SK-N-MC (cell line): ENCODE results near the gene SNN.
A peak's percentile ranks its signal among the peaks of the same experiment; 100 is the strongest.

ENCODE experiments used
- DNase-seq: peaks from one replicate; pipeline ENCODE4 v3.0.0-alpha.2; 2011; ENCODE audit warnings: low read depth, low spot score
- H3K27ac ChIP-seq: fragments of 200-600 bp; sonication (generic); 2 replicates; pipeline ENCODE4 v1.5.1; 2016; ENCODE audit warnings: mixed run types
- H3K36me3 ChIP-seq: fragments of 200-600 bp; sonication (generic); 2 replicates; pipeline ENCODE4 v1.6.1; 2017; ENCODE audit warnings: antibody characterized with exemption, low read length, mixed read lengths; ENCODE audit not compliant: insufficient read depth
- H3K4me3 ChIP-seq: fragments of 200-600 bp; sonication (generic); 2 replicates; pipeline ENCODE4 v1.5.1; 2016
- H3K9ac ChIP-seq: fragments of 200-600 bp; sonication (generic); 2 replicates; pipeline ENCODE4 v1.8.0; 2017; ENCODE audit warnings: mixed run types, mixed read lengths; ENCODE audit not compliant: insufficient read length
- H3K9me3 ChIP-seq: fragments of 200-600 bp; sonication (generic); 2 replicates; pipeline ENCODE4 v1.6.1; 2017; ENCODE audit warnings: low read depth, mild to moderate bottlenecking, antibody characterized with exemption, low read length, moderate library complexity, mixed read lengths
- EZH2 ChIP-seq: fragments of 200-600 bp; sonication (generic); IDR thresholded peaks from one replicate; pipeline ENCODE4 v1.6.1; 2017; ENCODE audit warnings: antibody characterized with exemption
- FOXP2 ChIP-seq: optimal IDR thresholded peaks from 2 replicates; pipeline ENCODE3; 2011; ENCODE audit warnings: mild to moderate bottlenecking, moderate library complexity; ENCODE audit not compliant: insufficient read depth; ENCODE audit errors: extremely low read length, control extremely low read depth
- POLR2AphosphoS5 ChIP-seq: IDR thresholded peaks from 2 replicates; pipeline ENCODE4 v1.6.1; 2012; ENCODE audit warnings: mild to moderate bottlenecking, low read depth, low read length, borderline replicate concordance

SNN gene

DNA sequence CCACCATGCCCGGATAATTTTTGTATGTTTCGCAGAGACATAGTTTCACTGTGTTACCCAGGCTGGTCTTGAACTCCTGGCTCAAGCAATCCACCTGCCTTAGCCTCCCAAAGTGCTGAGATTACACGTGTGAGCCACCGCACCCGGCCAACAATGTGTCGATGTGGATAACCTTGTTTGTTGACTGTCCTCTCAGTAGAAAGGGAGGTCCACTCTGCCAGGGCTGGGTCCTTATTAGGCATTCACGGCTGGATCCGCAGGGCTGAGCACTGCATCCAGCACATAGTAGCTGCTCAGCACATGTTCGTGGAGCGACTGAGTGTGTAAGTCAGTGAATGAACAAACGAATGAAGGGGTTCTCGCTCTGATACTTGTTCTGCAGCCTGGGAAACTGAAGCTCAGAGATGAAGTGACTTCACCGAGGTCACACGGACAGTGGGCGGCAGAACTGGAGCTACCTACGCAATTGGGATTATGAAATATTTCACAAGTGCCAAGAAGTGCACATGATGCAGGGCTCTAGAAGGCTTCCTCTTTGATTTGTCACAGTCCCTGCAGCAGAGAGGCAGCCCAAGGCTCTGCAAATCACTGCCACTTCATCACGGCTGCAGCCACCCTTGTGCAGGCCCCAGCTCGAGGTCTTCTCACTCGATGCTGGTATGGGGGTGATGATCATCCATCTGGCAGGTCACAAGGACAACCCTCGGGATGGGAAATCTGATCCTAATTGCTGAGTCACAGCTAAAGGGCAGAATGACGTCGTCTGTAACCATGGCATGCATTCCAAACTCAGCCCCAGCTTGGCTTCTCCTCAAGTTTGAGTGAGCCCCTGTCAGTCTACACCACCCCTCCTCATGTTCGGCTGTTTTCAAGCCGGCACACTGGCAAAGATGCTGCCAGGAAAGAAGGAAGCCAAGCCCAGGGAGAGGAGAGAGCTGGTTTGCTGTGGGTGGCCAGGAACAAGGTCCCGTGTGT is 28.0 kb upstream of the SNN start:
- Histone ChIP-seq H3K4me3 (no peak overlapping the region), H3K36me3 (no peaks in the 10 kb centered on the region), H3K9ac (no peak overlapping the region), H3K9me3 (no peaks in the 10 kb centered on the region), H3K27ac (no peak overlapping the region)
- DNase-seq, result peak; percentile 51
- TF ChIP-seq FOXP2 (no peak), POLR2AphosphoS5 (no peak), EZH2 (no peak)

DNA sequence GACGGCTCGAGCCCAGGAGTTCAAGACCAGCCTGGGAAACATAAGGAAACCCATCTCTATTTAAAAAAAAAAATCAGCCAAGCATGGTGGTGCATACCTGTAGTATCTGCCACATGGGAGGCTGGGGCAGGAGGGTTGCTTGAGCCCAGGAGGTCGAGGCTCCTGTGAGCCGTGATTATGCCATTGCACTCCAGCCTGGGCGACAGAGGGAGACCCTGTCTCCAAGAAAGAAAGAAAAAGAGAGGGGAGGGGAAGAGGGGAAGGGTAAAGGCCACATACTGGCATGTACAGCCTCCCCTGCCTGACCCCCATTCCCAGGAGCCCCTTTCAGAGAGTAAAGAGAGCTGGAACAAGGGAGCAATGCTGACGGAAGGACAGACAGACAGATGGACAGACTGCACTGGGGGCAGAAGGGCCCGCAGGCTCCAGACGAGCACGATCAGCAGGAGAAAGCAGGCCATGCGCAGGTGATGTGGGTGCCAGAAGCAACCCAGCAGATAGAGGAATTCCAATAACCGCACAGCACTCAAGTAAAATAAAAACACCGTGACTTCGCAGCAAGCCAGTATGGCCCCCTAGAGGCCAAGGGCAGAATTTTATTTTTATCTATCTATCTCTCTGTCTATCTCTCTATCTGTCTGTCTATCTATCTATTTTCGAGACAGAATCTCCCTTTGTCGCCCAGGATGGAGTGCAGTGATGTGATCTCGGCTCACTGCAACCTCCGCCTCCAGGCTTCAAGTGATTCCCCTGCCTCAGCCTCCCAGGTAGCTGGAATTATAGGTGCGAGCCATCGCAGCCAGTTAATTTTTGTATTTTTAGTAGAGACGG is 27.1 kb upstream of the SNN start:
- TF ChIP-seq FOXP2, result no peak
- TF ChIP-seq EZH2, result no peak
- TF ChIP-seq POLR2AphosphoS5, result no peak
- peak; percentile 24 for DNase-seq
- Histone ChIP-seq H3K9ac (no peak overlapping the region), H3K36me3 (no peaks in the 10 kb centered on the region), H3K9me3 (no peaks in the 10 kb centered on the region), H3K27ac (no peak overlapping the region), H3K4me3 (no peak overlapping the region)

DNA sequence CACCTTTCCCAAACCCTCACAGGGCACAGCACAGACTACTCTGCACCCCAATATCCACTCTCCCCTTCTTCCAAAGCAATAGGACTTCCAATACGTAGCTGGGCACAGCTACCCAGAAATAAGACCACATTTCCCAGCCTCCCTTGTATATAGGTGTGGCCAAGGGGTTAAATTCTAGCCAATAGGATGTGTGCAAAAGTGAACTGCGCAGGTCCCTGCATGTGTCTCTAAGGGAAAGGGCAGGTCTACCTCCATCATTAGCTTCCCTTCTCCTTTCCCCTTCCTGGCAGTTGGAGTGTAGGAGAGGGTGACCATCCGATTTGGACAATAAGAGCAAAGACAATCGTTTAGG is 25.5 kb upstream of the SNN start:
- H3K36me3 ChIP-seq, result no peaks in the 10 kb centered on the region
- H3K27ac ChIP-seq, result no peak overlapping the region
- TF ChIP-seq EZH2, result no peak
- no peak for TF ChIP-seq FOXP2
- no peak for TF ChIP-seq POLR2AphosphoS5
- no peaks in the 10 kb centered on the region for H3K9me3 ChIP-seq
- DNase-seq, result no peak
- H3K9ac ChIP-seq, result no peak overlapping the region
- H3K4me3 ChIP-seq, result no peak overlapping the region

DNA sequence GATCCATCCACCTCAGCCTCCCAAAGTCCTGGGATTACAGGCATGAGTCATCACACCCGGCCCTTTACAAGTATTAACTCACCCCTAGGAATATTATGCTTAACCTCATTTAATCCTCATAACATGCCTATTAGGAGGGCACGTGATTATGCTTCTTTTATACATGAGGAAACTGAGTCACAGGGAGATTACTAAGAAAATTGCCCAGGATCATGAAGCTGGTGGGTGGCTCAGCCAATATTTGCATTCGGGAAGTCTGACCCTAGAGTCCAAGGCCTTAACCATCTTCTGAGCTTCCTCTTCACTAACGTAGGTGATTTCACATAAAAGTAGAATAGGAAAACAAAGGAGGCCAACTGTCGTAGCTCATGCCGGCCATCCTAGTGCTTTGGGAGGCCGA is 19.0 kb upstream of the SNN start:
- H3K4me3 ChIP-seq, result no peak overlapping the region
- TF ChIP-seq FOXP2, result no peak
- TF ChIP-seq EZH2, result no peak
- TF ChIP-seq POLR2AphosphoS5, result no peak
- H3K36me3 ChIP-seq, result no peaks in the 10 kb centered on the region
- no peak overlapping the region for H3K9ac ChIP-seq
- H3K9me3 ChIP-seq, result no peaks in the 10 kb centered on the region
- DNase-seq, result no peak
- no peak overlapping the region for H3K27ac ChIP-seq

DNA sequence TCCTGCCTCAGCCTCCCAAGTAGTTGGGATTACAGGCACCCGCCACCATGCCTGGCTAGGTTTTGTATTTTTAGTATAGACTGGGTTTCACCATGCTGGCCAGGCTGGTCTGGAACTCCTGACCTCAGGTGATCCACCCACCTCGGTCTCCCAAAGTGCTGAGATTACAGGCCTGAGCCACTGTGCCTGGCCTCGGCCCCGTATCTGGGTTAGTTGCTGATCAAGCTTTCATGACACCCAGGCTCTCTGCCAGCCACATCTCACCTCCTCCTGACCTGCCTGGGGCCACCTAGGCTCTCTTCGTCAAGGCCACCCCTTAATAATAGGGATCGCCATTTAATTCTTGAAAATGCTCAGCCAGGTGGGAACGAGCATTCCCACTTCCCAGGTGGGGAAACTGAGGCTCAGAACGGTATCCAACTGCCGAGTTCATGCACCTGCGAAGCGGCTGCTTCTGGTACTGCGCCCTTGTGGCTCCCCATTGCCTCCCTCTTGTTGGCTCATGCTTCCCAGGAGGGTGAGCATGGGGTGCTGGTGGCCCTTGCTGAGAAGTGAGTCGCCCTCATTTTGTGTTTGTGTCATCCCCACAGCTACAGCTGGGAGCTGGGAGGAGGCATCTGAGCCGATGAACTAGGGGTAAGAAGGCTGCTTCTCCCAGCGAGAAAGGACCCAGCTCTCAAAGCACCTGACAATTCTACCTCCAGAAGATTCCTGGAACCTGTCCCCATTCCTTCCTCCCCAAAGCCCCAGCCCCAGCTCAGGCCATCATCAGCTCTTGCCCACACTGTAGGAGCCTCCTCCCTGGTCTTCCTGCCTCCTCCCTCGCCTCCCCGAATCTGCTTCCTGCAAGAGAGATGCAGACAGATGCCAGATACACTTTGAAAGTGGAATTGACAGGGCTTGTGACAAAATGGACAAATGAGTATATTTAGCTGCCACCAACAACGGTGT is 17.3 kb upstream of the SNN start:
- TF ChIP-seq EZH2, result no peak
- no peak for TF ChIP-seq FOXP2
- TF ChIP-seq POLR2AphosphoS5, result no peak
- H3K9me3 ChIP-seq, result no peaks in the 10 kb centered on the region
- H3K4me3 ChIP-seq, result no peak overlapping the region
- H3K27ac ChIP-seq, result no peak overlapping the region
- H3K36me3 ChIP-seq, result no peaks in the 10 kb centered on the region
- no peak for DNase-seq
- no peak overlapping the region for H3K9ac ChIP-seq

DNA sequence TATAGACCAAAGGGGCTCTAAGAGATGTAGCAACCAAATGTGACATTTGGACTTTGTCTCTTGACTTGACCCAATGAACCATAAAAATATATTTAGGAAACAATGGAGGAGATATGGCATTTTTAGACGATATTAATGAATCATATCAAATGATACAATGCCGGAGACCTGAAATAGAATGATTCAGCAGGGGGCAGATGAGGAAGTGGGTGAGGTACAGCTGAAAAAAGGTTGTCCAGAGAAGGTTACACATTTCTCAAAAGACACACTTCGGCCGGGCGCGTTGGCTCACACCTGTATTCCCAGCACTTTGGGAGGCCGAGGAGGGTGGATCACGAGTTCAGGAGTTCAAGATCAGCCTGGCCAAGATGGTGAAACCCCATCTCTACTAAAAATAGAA is 16.5 kb upstream of the SNN start:
- Histone ChIP-seq H3K36me3 (no peaks in the 10 kb centered on the region), H3K4me3 (no peak overlapping the region), H3K9me3 (no peaks in the 10 kb centered on the region), H3K9ac (no peak overlapping the region), H3K27ac (no peak overlapping the region)
- no peak for TF ChIP-seq FOXP2
- no peak for DNase-seq

DNA sequence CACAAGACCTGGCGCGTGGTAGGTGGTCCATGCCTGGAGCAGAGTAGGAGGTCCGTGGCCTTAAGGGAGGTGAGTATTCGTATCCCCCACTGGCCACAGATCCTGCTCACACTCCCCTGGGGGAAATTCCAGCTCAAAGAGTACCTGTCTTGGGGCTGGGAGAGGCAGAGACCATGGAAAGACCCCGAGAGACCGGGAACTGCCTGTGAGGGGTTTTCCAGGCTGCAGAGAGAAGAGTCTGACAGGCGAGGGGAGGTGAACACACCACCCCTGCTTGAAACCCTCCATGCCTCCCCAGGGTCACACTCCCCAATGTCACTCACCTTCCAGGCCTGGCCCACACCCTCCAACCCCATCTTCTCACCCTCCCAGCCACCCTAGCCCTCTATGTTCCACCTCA is 12.6 kb upstream of the SNN start:
- TF ChIP-seq POLR2AphosphoS5 (no peak), FOXP2 (no peak), EZH2 (no peak)

DNA sequence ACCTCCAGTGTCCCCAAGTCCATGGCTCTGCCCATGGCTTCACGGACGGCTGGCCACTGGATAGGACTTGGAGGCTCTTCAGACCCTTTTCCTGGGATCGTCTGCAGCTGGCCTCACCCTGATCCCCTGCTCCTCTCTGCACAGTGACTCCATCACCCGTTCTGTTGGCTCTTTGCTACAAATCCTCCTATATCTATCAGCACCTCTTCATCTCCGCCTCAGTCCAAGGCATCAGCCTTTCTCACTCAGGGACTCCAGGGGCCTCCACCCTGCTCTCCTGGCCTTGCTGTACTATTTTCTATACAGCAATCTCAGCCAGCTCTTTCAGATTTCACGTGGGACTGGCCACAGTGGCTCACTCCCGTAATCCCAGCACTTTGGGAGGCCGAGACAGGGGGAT is 10.7 kb upstream of the SNN start:
- DNase-seq, result no peak
- no peaks in the 10 kb centered on the region for H3K36me3 ChIP-seq
- no peaks in the 10 kb centered on the region for H3K9me3 ChIP-seq
- TF ChIP-seq FOXP2 (no peak), POLR2AphosphoS5 (no peak), EZH2 (no peak)
- no peak overlapping the region for H3K4me3 ChIP-seq
- H3K9ac ChIP-seq, result no peak overlapping the region
- no peak overlapping the region for H3K27ac ChIP-seq

More for the DNA sequence above, 12.6 kb upstream of the SNN start:
- no peaks in the 10 kb centered on the region for H3K36me3 ChIP-seq
- no peak overlapping the region for H3K9ac ChIP-seq
- H3K9me3 ChIP-seq, result no peaks in the 10 kb centered on the region
- DNase-seq, result no peak
- no peak overlapping the region for H3K27ac ChIP-seq
- H3K4me3 ChIP-seq, result no peak overlapping the region
